A673 (cell line): ENCODE measurements around the gene DGKD. TPM values are rescaled to one million over a fixed set of nuclear protein-coding genes. Genes with fewer than 3 reads are reported as not detected.

ENCODE experiments used
- BruUV-seq: library from RNA; stranded (reverse); fragments of 400-500 nt; replicated peaks from 2 replicates; lab custom pipeline; 2021; lab: Mats Ljungman, UMichigan
- CTCF ChIA-PET: fragments of 300-600 bp; sonication (Branson Sonifier 250); formaldehyde crosslinking; loops from one replicate; lab custom pipeline; 2022; ENCODE audit warnings: antibody characterized with exemption; lab: Charles Lee
- POLR2A ChIA-PET: fragments of 300-600 bp; sonication (Branson Sonifier 250); formaldehyde crosslinking; loops from one replicate; lab custom pipeline; 2022; ENCODE audit warnings: antibody characterized with exemption; ENCODE audit not compliant: low non-redundant PET; lab: Charles Lee
- DNase-seq: peaks from one replicate; pipeline ENCODE4 v3.0.0-alpha.2; 2015; ENCODE audit warnings: low spot score
- H3K27ac ChIP-seq: fragments of 200-600 bp; sonication (generic); 2 replicates; pipeline ENCODE4 v1.5.1; 2016; ENCODE audit warnings: mixed run types, low read depth, mild to moderate bottlenecking, mixed read lengths, antibody characterized with exemption, low read length; ENCODE audit not compliant: poor library complexity, severe bottlenecking
- H3K27me3 ChIP-seq: fragments of 200-600 bp; sonication (generic); replicated peaks from 2 replicates; pipeline ENCODE4 v1.6.1; 2017; ENCODE audit warnings: mixed run types, low read depth, mild to moderate bottlenecking, mixed read lengths, antibody characterized with exemption, low read length; ENCODE audit not compliant: insufficient read depth, poor library complexity
- H3K36me3 ChIP-seq: fragments of 200-600 bp; sonication (generic); 2 replicates; pipeline ENCODE4 v1.6.1; 2016; ENCODE audit warnings: mixed run types, mild to moderate bottlenecking, mixed read lengths, antibody characterized with exemption, low read length; ENCODE audit not compliant: insufficient read depth, poor library complexity, severe bottlenecking
- H3K4me1 ChIP-seq: fragments of 200-600 bp; sonication (generic); 2 replicates; pipeline ENCODE4 v1.6.1; 2017; ENCODE audit warnings: mixed run types, mild to moderate bottlenecking, mixed read lengths, antibody characterized with exemption, low read length; ENCODE audit not compliant: insufficient read depth, poor library complexity, severe bottlenecking
- H3K4me3 ChIP-seq: fragments of 200-600 bp; sonication (generic); 2 replicates; pipeline ENCODE4 v1.5.1; 2016; ENCODE audit warnings: low read depth, mixed run types, mild to moderate bottlenecking, mixed read lengths, low read length; ENCODE audit not compliant: poor library complexity, severe bottlenecking
- H3K9me3 ChIP-seq: fragments of 200-600 bp; sonication (generic); 2 replicates; pipeline ENCODE4 v1.6.1; 2016; ENCODE audit warnings: mixed run types, low read depth, mild to moderate bottlenecking, mixed read lengths, antibody characterized with exemption, low read length; ENCODE audit not compliant: poor library complexity, severe bottlenecking
- EZH2 ChIP-seq: fragments of 200-600 bp; sonication (generic); IDR thresholded peaks from 2 replicates; pipeline ENCODE4 v1.6.1; 2017; ENCODE audit warnings: borderline replicate concordance, low read depth, mild to moderate bottlenecking, mixed read lengths, antibody characterized with exemption, low read length; ENCODE audit not compliant: poor library complexity, severe bottlenecking
- intact Hi-C: fragments of 100-400 bp; cut with micrococcal nuclease; formaldehyde crosslinking; loops from one replicate; pipeline ENCODE4 v1.10.0; 2022; ENCODE audit not compliant: unreplicated experiment
- total RNA-seq: library from RNA; stranded (reverse); gene quantifications from 2 replicates; pipeline ENCODE4 v1.2.3, GENCODE V29; 2021
- TF ChIP-seq, protein P1 (sequence below): fragments of 300-800, 200-600 bp; sonication (generic); conservative IDR thresholded peaks from 2 replicates; pipeline ENCODE4 v1.5.1; 2017; ENCODE audit warnings: low read depth, mild to moderate bottlenecking, antibody characterized with exemption, low read length, moderate library complexity, mixed read lengths

The DGKD gene
- total RNA-seq, 1 experiment from 2014 or later = 128 TPM

DNA sequence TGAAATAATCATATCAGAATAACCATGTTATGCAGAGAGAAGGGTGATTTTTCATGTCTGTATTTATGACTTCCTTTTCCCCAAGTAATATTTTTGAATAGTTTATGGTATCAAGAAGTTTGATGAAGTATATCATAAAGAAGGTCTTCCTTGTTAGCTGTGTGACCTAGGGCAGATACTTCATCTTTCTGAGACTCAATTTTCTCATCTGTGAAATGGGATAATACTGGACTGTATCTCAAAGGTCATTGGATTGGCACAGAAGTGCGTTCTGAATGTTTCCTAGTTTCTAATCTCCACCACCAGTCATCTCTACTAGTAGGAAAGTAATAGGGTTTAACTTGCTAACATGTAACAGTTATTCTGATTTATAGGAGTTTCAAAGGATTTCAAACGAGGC is 52.6 kb downstream of the DGKD start:
- peaks cover 14% of the 10 kb centered on the region for H3K9me3 ChIP-seq
- peaks cover 13% of the 10 kb centered on the region for H3K4me1 ChIP-seq
- ChIA-PET CTCF (no interaction called here), POLR2A (interaction anchor here (0.5 kb wide), 1 partner anchor 503 kb away, joined by 4 read pairs; no protein-coding TSS in a partner anchor)
- no peak overlapping the region for H3K27ac ChIP-seq
- BruUV-seq = no TSS peak
- H3K4me3 ChIP-seq = no peak overlapping the region
- DNase-seq = no peak
- intact Hi-C loops = no loop called here
- H3K27me3 ChIP-seq = no peaks in the 10 kb centered on the region
- H3K36me3 ChIP-seq = peaks cover 20% of the 10 kb centered on the region
- TF ChIP-seq, protein P1, sequence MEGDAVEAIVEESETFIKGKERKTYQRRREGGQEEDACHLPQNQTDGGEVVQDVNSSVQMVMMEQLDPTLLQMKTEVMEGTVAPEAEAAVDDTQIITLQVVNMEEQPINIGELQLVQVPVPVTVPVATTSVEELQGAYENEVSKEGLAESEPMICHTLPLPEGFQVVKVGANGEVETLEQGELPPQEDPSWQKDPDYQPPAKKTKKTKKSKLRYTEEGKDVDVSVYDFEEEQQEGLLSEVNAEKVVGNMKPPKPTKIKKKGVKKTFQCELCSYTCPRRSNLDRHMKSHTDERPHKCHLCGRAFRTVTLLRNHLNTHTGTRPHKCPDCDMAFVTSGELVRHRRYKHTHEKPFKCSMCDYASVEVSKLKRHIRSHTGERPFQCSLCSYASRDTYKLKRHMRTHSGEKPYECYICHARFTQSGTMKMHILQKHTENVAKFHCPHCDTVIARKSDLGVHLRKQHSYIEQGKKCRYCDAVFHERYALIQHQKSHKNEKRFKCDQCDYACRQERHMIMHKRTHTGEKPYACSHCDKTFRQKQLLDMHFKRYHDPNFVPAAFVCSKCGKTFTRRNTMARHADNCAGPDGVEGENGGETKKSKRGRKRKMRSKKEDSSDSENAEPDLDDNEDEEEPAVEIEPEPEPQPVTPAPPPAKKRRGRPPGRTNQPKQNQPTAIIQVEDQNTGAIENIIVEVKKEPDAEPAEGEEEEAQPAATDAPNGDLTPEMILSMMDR = no peak
- TF ChIP-seq EZH2 = no peak

DNA sequence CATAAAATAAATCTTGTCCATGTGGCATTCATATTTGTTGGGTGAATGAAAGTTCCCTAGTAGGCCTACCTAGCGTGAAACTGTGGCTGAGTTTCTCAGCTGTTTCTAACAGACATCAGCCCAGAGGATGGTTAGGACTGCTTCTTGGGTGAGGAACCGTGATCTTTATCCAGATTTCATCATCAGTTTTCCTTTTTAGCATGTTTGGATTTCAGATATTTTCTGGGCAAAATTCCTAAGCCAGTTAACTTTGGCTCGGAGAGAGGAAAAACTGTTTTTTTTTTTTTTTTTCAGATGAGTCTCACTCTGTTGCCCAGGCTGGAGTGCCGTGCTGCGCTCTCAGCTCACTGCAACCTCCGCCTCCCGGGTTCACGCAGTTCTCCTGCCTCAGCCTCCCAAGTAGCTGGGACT is 53.5 kb downstream of the DGKD start:
- Histone ChIP-seq H3K4me3 (no peak overlapping the region), H3K27ac (no peak overlapping the region), H3K4me1 (peaks cover 13% of the 10 kb centered on the region), H3K36me3 (peaks cover 27% of the 10 kb centered on the region), H3K9me3 (peaks cover 21% of the 10 kb centered on the region), H3K27me3 (no peaks in the 10 kb centered on the region)
- ChIA-PET POLR2A (no interaction called here), CTCF (no interaction called here)
- TF ChIP-seq, protein P1 = no peak
- no peak for TF ChIP-seq EZH2
- BruUV-seq = no TSS peak
- intact Hi-C loops = no loop called here
- no peak for DNase-seq

DNA sequence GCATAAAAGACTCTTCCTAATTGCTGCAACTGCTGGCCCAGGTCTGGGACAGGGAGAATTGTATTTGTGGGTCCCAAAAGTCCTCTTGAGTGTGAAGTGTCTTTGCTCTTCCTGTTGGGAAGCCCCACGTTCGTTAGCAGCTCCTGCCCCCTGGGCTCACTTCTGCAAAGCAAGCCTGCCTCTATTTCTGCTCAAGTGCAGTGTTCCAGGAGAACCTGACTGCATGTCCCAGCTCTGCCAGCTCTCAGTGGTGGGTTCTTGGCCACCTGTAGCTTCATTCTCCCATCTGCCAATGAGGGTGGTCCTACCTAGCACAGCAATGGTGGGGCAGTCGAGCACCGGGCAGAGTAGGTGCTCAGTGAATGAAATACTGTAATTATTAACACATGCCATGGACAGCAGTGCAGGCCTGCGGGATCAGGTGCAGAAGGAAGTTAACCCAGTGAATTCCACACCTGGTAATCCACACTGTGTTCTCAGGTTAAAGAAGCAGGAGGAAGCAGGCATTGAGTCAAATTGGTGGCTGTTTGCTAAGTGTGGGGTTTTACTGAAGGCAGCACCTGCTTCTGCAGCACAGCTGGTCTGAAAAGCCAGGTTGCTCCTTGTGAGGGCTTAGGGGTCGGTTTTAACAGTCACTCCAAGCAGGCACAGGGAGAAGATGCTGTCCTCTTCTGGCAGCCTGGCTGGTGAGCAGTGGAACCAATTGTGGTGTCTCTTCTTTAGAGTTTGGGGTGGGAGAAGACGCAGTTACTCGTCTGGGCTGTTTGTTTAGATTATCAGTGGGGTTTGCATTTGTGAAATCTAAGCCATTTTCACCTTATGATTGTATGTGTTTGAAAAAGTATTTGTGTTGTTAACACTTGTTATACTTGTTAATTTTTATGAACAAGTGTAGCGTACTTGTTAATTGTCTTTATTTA is 54.3 kb downstream of the DGKD start:
- TF ChIP-seq, protein P1 = no peak
- TF ChIP-seq EZH2 = no peak
- Histone ChIP-seq H3K36me3 (peaks cover 27% of the 10 kb centered on the region), H3K4me3 (no peak overlapping the region), H3K27me3 (no peaks in the 10 kb centered on the region), H3K9me3 (peaks cover 21% of the 10 kb centered on the region), H3K27ac (peak overlapping the region; percentile 35), H3K4me1 (peaks cover 18% of the 10 kb centered on the region)
- no peak for DNase-seq
- ChIA-PET CTCF (no interaction called here), POLR2A (no interaction called here)
- intact Hi-C loops = no loop called here
- no TSS peak for BruUV-seq
